SH-SY5Y (cell line): ENCODE results near the gene KCNIP4.

ENCODE experiments used
- GATA2 ChIP-seq: IDR thresholded peaks from 2 replicates; pipeline ENCODE4 v1.6.1; 2011; ENCODE audit warnings: mild to moderate bottlenecking, low read depth, low read length
- GATA3 ChIP-seq: IDR thresholded peaks from 2 replicates; pipeline ENCODE4 v1.6.1; 2011; ENCODE audit warnings: low read depth, mild to moderate bottlenecking, low read length, moderate library complexity

DNA sequence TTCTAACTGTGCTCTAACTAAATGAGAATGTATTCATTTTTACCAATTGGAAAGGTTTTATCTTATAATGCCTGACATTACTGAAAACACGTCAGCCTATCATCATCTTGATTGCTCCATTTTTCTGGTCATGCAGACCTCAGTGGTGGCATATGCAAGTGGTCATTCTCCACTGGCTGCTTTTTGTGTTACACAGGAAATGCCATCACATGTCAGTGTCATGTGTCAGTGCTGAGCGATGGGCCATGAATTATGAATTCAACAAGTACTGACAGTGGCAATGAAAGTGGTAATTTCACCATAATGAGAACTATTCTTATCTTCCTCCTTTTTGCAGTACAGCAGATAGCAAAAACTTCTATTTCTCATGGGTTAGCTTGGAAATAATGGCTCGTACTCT, 1057.8 kb downstream of the KCNIP4 start:
- no peak for TF ChIP-seq GATA3
- no peak for TF ChIP-seq GATA2
